ENCODE results near the gene TUBA3E.
A peak's percentile ranks its signal among the peaks of the same experiment; 100 is the strongest.
"Not testable (repeated sequence)": the region's sequence is repeated elsewhere in the genome, so short reads cannot be mapped to it uniquely, and the experiment has no call there.

TUBA3E gene

DNA sequence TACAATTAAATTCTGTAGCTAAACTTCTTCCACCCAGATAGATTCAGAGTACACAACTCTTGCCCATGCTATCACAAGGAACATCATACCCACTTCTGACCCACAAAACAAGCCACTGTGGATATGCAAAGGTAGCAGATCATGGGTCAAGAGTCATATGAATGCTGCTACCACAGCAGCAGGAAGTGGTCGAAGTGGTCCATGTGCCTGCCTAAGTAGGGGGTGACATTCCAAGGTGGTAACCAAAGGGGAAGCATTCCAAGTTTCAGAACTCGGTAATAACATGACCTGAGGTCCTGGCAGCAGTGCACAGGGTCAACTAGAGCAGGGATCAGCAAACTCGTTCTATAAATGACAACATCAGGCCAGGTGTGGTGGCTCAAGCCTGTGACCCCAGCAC, 5.8 kb downstream of the TUBA3E start:
- FAIRE-seq: peak; percentile 58
- not testable (repeated sequence) for DNase-seq (ENCODE audit: low spot score)

DNA sequence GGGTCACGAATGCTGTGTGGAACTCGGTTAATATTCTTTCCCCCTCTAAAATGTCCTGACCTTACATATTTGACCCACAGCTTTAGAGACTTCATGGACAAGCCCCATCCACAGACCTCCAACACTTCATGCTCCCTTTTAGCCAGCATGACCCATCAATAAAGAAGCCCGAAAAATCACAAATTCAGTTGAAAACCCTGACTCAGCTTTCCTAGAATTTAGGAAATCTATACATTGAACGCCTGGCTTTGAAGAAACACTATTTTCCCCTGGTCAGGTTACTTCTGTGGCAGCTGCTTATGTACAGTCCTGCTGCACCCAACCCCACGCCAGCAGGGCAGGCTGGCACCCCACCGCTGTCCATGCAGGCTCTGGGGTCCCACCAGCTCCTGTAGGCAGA, 6.9 kb downstream of the TUBA3E start:
- not testable (repeated sequence) for DNase-seq (ENCODE audit: low spot score); FAIRE-seq

DNA sequence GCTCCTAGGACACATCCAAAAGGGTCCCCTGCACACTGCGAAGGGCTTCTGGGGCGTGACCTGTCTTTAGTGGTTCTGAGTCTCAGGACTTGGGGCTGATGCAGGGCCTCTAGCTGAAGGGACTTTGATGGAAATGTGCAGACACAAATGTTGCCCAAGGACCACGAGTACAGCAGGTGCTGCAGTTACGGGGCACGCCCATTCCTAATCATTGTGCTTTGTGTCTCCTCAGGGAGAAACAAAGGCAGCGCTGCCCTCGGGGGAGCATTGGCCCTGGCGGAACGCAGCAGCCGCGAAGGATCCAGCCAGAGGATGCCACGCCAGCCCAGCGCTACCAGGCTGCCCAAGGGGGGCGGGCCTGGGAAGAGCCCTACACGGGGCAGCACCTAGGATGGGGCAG, 8.0 kb downstream of the TUBA3E start:
- no peak for FAIRE-seq
- DNase-seq (ENCODE audit: low spot score): no peak

DNA sequence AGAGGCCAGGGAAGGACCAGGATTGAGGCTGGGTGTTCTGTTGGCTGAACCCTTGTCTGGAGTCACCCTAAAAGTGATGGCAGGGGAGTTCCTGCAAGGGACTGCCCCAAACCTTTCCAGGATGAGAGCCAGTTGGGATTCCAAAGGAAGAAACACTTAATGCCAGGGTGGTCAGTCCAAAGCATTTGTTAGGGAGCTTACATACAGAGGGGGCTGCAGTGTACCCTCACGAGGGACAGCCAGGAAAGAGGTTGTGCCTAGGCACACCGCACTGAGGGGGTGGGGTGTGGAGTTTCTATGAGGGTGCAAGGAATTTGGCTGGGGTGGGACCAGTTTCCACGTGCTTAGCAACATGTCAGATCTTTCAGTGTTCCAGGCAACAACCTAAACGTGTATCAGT, 9.3 kb downstream of the TUBA3E start:
- DNase-seq (ENCODE audit: low spot score): not testable (repeated sequence)

DNA sequence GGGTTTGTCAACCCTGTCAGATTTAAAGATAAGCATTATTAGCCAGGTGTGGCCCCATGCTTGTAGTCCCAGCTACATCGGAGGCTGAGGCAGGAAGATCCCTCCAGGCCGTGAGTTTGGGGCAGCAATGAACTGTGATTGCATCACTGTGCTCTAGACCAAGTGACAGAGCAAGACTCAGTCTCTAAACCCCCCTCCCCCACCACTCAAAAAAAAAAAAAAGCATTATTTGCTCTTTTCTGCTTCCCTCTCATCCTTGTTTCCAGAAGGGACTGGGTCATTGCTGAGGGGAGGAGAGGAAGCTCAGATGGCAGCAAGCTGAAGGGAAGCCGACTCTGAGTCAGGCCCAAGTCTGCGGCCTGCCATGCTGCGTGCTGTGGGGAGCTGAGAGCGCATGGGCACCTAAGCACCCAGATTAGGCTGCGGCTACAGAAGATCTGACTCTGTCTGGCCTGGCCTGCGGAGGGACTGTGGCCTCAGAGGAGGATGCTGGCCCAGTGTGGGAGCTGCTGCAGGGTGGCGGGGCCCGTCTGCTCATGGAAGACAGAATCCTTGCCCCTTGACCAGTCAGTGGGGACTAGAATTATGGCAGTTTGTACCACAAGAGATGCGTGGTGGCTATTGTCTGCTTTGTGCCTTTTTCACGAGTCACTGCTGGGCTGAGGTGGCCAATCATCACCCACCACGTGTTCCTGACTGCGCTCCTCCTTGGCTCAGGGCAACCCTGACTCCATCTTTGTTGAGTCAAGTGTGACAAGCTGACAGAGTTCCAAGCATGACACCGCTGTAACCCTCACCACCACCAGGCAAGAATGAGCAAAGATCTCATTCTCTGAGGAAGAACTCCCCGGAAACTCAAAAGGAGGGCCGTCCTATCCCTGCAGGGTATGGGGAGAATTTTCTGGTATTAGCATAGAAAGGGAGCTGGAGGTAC, 10.1 kb downstream of the TUBA3E start:
- DNase-seq (ENCODE audit: low spot score): not testable (repeated sequence)
- peak; percentile 66 for FAIRE-seq

More for the DNA sequence above, 9.3 kb downstream of the TUBA3E start:
- not testable (repeated sequence) for FAIRE-seq

DNA sequence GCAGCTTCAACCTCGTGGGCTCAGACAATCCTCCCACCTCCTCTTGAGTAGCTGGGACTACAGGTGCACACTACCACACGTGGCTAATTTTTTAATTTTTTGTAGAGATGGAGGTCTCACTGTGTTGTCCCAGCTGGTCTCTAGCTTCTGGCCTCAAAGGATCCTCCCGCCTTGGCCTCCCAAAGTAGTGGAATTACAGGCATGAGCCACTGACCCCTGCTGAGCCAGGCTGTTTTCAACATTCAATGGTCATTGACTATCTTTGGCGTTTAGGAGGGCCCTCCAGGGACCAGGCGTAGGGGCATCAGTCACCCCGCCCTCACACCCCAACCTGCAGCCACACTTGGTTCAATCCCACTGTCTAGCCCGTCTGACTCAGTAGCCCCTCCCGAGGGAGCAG, 11.0 kb downstream of the TUBA3E start:
- FAIRE-seq: no peak
- no peak for DNase-seq (ENCODE audit: low spot score)

DNA sequence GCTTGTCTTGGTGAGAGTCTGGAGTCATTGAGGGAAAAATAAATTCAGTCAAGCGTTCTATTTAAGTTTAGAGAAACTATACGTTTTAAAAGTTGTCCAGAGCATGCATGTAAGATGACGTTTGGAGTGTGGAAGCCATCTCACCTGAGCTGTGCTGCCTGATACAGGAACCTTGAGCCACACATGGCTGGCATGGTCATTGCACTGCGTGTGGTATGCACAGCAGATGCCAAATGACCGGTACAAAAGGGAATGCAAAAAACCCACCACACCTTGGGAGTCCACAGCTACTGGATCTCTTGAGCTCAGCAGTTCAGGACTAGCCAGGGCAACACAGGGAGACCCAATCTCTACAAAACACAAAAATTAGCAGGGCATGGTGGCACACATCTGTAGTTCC, 11.8 kb downstream of the TUBA3E start:
- DNase-seq (ENCODE audit: low spot score): no peak
- no peak for FAIRE-seq

DNA sequence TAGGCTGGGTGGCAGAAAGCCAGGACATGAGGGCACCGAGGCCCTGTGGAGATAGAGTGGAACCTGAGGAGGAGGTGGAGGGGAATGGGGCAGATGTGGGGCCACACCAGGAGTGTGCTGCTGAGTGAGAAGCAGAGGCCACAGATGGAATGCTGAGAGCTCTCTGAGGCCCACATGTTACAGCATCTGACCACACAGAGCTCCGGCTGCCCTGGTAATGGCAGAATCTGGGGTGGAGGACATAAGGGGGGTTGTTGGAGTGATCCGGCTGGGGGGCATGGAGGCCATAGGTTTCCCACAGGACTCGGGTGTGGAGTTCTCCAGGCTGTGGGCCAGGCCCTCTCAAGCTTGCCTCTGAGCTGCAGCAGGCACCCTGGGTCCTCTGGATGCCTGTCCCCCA, 12.3 kb downstream of the TUBA3E start:
- FAIRE-seq (no peak), DNase-seq (ENCODE audit: low spot score) (no peak)

DNA sequence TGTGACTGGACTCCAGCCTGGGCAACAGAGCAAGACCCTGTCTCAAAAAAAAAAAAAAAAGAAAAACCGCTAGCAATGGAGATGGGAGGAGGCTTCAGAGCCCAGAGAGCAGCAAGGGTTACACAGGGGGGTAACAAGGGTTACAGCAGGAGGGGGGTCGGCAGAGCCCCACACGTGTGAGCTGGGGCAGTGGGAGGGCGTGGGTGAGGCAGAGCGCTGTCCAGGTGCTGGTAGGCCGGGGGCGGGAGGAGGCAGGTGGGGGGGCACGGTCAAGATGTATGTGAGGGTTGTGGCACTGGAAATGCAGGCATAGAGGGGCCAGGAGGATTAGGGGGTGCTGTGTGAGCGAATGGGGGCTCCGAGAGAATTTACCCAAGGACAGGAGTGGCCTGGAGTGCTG, 12.8 kb downstream of the TUBA3E start:
- DNase-seq (ENCODE audit: low spot score) (no peak), FAIRE-seq (no peak)

DNA sequence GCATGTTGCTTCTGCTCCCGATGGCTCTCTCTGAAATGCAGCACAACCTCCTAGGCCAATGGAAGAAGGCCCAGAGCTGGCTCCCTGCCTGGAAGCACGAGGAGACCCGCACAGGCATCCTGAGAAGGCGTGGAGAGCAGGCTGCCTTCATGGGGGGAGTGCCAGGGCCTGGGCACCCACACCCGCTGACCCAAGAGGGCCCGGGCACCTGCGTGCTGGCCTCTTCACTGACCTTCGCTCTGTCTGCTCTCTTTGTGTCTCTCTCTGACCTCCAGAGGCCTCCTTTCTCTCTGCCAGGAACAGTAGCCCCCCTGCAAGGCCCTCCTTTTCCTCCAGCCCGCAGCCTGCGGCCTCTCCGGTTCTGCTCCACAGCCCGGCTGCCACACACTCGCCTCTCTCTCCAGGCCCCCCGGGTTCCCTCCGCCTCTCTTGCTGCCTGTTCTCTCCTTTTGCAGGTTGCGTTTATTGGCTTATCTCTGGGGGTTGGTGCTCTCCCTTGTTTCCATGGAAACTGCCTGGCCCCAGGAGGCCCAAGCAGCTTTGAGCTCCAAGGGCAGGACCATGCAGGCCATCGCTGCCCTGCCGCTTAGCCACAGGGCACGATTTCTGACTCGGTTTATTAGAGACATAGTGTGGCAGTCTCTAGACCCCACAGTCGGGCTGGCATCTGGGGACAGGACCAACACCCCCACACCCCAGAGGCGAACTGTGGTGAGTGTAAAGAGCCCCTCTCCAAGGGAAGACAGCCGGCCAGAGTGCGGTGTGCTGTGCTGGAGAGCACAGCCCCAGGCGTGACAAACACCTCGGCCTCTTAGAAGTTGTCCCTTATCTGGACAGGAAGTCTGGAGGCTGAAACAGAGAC, 14.5 kb downstream of the TUBA3E start:
- FAIRE-seq: peak; percentile 58
- DNase-seq (ENCODE audit: low spot score): no peak

DNA sequence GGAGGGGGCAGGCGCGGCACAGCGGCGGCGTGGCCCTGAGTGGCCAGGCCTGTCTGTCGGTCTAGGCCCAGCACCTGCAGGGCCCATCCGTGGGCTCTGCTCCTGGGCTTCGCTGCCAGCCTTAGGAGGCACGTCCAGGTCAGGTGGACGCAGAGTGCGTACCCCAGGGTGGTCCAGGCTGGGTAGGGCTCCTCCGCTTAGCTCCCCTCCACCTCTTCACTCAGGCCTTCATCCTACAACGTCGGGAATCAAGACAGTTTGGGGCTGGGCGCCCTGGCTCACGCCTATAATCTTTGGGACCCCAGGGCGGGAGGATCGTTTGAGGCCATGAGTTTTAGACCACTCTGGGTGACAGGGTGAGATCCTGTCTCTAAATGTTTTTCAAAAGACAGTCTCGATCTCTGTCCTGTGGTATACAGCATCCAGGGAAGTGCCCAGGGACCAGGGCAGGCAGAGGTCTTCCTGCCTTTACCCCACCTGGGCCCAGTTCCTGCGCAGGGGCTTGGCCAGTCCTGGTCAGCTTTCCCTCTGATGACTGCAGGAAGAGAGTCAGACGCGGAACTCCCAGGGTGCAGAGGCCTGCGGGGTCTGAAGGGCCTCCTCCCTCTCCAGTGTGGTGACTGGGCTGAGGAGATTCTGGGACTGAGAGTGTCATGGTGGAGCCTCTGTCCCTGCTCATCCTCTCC, 15.3 kb downstream of the TUBA3E start:
- FAIRE-seq; DNase-seq (ENCODE audit: low spot score): not testable (repeated sequence)

DNA sequence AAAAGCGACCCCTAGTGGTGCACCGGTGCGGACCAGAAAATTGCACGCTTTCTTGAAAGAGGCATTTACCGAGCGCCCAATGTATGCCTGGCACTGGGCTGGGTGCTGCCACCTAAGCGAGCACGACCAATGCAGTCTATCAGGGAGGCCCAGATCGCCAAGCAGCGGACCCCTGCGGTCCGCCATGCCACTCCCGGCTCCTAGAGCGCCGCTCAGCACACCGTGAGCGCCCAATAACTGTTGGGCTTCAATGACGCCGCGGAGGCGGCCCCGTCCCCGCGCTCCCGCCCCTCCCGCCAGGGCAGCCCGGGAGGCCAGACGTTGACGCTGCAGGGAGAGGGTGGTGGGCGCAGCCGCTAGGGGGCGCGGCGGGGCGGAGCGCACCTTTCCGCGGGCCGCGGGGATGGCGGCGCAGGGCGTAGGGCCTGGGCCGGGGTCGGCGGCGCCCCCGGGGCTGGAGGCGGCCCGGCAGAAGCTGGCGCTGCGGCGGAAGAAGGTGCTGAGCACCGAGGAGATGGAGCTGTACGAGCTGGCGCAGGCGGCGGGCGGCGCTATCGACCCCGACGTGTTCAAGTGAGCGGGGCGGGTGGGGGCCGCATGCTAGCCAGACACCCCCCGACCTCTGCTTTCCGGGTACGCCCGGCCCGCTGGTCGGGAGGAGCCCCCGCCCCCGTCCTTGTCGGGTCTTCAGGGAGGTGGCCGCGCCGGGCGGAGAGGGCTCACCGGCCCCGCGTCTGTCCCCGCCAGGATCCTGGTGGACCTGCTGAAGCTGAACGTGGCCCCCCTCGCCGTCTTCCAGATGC, 16.2 kb downstream of the TUBA3E start, which contains the start of gene MZT2B:
Gene MZT2B (plus strand): TSS at position 383 of the 803 bp plus-strand sequence. CDS start 21 bp downstream, at position 404.
- FAIRE-seq (peak; percentile 98), DNase-seq (ENCODE audit: low spot score) (peak; percentile 95)

DNA sequence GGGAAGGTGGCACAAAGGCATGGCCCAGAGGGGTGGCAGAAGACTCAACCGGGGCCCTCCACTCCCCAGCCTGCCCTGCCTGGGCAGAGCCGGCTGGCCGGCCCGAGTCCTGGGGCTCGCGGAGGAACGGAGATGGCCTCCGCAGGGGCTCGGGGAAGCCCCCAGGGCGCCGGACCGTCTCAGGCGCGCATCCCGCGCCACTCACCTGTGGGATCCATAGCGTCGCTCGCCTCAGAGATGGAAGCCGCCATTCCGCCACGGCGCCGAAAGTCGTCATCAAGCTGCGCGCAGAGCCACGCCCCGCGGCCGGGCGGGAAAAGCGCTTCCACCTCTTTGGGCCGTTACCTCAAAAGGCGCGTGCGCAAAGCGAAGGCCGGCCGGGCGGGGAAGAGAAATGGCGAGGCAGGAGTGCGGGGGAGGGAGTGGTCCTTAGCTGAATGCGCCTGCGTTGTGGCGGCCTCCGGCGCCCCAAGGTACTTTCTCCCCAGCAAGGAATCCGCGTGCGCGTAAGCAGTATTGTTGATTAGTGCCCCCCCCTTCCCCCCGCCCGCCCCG, 16.8 kb downstream of the TUBA3E start, which contains the start of gene SMPD4:
Gene SMPD4 (minus strand): TSS at position 278 of the 555 bp plus-strand sequence. CDS start 5,010 bp downstream, outside the sequence.
- FAIRE-seq: no peak
- peak; percentile 93 for DNase-seq (ENCODE audit: low spot score)

DNA sequence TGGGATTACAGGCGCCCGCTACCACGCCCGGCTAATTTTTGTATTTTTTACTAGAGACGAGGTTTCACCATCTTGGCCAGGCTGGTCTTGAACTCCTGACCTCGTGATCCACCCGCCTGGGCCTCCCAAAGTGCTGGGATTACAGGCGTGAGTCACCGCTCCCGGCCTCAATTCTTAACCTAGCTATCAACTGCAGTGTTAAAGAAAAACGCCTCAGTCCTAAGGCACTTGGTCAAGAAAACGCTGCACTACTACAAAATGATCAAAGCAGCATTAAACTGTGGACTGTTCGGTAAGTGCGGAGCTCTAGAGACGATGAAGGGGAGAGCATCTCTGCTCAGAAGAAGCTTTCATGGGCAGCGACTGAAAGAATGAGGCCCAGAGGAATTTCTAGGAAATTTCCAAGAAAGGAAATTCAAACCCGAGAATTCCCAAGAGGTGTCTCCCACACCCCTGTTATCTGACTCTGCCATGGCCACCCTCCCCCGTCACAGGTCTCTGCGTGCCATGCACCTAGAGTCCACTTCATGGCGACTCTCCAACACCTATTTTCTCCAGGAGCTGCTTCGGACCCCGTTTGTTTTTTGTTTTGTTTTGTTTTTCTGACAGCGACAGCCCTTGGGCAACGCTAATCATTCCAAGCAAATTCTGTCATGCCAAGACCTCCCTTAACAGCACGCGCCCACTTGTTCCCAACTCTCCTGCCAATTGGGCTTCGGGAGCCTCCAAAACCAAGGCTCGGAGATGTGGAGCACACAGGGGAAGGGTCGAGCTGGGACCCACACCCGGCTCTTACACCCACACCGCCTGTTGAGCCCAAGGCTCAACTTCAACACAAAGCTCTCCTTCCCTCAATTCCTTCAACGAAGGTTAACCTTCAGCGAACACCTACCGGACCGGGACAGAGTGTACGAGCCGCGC, 17.6 kb downstream of the TUBA3E start:
- not testable (repeated sequence) for DNase-seq (ENCODE audit: low spot score)
- FAIRE-seq: peak; percentile 20

DNA sequence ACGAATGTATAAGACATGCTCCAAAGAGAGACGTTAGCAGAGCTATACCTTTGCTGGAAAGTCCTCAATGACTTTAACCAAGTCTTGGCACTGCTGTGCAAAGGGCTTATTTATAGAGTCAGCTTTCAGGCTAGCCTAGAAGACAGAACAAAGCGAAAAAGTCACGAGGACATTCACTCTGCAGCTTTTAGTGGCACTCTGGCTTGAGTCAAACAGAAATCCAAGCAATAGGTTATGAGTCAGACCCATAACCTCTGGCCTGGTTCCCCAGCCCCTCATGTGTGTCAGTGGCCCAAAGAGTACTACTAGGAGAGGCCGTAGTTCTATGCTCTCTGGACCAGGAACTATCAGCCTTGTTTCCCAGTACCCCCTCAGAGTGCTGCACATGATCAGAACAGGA, 23.4 kb downstream of the TUBA3E start:
- not testable (repeated sequence) for FAIRE-seq; DNase-seq (ENCODE audit: low spot score)

DNA sequence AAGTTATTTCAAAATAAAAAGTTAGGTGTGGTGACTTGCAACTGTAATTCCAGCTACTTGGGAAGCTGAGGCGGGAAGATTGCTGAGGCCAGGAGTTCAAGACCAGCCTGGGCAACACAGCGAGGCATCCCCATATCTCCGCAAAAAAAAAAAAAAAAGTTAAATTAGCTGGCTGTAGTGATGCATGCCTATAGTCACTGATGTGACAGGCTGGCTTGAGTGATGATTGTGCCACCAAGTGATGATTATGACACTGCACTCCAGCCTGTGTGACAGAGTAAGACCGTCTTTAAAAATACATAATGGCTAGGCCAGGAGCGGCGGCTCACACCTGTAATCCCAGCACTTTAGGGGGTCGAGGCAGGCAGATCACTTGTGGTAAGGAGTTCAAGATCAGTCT, 28.3 kb downstream of the TUBA3E start:
- DNase-seq (ENCODE audit: low spot score) (no peak), FAIRE-seq (no peak)

DNA sequence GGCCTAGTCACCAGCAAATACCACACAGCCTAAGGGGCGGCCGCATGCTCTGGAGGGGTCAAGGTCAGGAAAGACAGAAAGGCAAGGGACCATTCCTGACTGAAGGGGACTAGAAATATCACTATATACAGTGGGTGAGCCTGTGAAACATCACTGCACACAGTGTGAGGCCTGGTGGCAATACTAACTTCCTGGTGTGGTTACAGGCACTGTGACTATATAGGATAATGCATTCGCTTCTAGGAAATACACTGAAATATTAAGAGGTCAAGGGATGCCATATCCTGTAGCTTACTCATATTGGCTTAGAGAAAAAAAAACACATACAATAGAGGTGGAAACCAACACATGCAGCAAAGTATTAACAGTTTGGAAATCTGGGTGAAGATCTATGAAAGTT, 29.1 kb downstream of the TUBA3E start:
- DNase-seq (ENCODE audit: low spot score); FAIRE-seq: not testable (repeated sequence)

DNA sequence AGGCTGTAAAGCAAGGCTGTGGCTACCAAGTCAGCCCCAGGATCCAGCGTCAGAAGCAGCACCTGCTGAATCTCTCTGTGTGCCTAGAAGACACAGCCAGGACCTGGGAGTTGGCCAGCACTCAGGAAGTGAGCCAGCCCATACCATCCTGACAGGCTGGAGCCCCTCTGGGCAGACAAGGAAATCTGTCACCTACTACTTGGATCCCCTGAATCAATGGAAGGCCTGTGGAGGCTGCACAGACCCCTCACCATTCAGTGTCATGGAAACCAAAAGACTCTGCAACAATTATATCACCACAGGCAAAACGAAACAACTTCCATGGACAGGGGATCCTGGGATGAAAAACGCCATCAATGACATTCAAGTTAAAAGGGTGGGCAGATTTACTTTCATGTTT, 31.6 kb downstream of the TUBA3E start:
- not testable (repeated sequence) for DNase-seq (ENCODE audit: low spot score); FAIRE-seq
